ENCODE results near the gene ANKRD52.
A peak's percentile ranks its signal among the peaks of the same experiment; 100 is the strongest.

The ANKRD52 gene

GRCh38 chr12:56256326-56256960 is 1.7 kb downstream of the ANKRD52 start:
- H3K27ac ChIP-seq (ENCODE audit: low read length), result no peak overlapping the region
- H3K36me3 ChIP-seq (ENCODE audit: insufficient read depth, low read depth, low read length), result peaks cover 45% of the 10 kb centered on the region
- H3K27me3 ChIP-seq (ENCODE audit: insufficient read depth, low read length), result no peaks in the 10 kb centered on the region
- H3K9ac ChIP-seq (ENCODE audit: low read depth, low read length), result 0 out of 2 replicates have a peak overlapping the region, but pooled peaks have one; percentile 79
- H3K9me3 ChIP-seq (ENCODE audit: insufficient read depth, low read depth, low read length), result no peaks in the 10 kb centered on the region
- peak overlapping the region; percentile 95 for H3K4me3 ChIP-seq (ENCODE audit: low read length)
- peaks cover 16% of the 10 kb centered on the region for H3K4me1 ChIP-seq (ENCODE audit: insufficient read depth, low read length)

- peaks cover 16% of the 10 kb centered on the region for H3K4me1 ChIP-seq (ENCODE audit: insufficient read depth, low read length)
- H3K36me3 ChIP-seq (ENCODE audit: insufficient read depth, low read depth, low read length), result peaks cover 49% of the 10 kb centered on the region
- no peak overlapping the region for H3K9ac ChIP-seq (ENCODE audit: low read depth, low read length)
- H3K9me3 ChIP-seq (ENCODE audit: insufficient read depth, low read depth, low read length), result no peaks in the 10 kb centered on the region
- no peak overlapping the region for H3K4me3 ChIP-seq (ENCODE audit: low read length)
- no peak overlapping the region for H3K27ac ChIP-seq (ENCODE audit: low read length)
- H3K27me3 ChIP-seq (ENCODE audit: insufficient read depth, low read length), result no peaks in the 10 kb centered on the region
These were observed 2.5 kb downstream of the ANKRD52 start for GRCh38 chr12:56255671-56256070.

GRCh38 chr12:56253091-56253490 is 5.1 kb downstream of the ANKRD52 start:
- H3K36me3 ChIP-seq (ENCODE audit: insufficient read depth, low read depth, low read length), result peaks cover 67% of the 10 kb centered on the region
- no peak overlapping the region for H3K9ac ChIP-seq (ENCODE audit: low read depth, low read length)

GRCh38 chr12:56252649-56253048 is 5.5 kb downstream of the ANKRD52 start:
- Histone ChIP-seq H3K27me3 (ENCODE audit: insufficient read depth, low read length) (no peaks in the 10 kb centered on the region), H3K9me3 (ENCODE audit: insufficient read depth, low read depth, low read length) (no peaks in the 10 kb centered on the region), H3K27ac (ENCODE audit: low read length) (no peak overlapping the region), H3K36me3 (ENCODE audit: insufficient read depth, low read depth, low read length) (peaks cover 72% of the 10 kb centered on the region), H3K4me1 (ENCODE audit: insufficient read depth, low read length) (peaks cover 13% of the 10 kb centered on the region), H3K9ac (ENCODE audit: low read depth, low read length) (no peak overlapping the region), H3K4me3 (ENCODE audit: low read length) (no peak overlapping the region)

More at GRCh38 chr12:56253091-56253490, 5.1 kb downstream of the ANKRD52 start:
- H3K4me3 ChIP-seq (ENCODE audit: low read length), result no peak overlapping the region
- H3K4me1 ChIP-seq (ENCODE audit: insufficient read depth, low read length), result peaks cover 13% of the 10 kb centered on the region
- no peak overlapping the region for H3K27ac ChIP-seq (ENCODE audit: low read length)
- H3K27me3 ChIP-seq (ENCODE audit: insufficient read depth, low read length), result no peaks in the 10 kb centered on the region
- H3K9me3 ChIP-seq (ENCODE audit: insufficient read depth, low read depth, low read length), result no peaks in the 10 kb centered on the region

- Histone ChIP-seq H3K27ac (ENCODE audit: low read length) (no peak overlapping the region), H3K9me3 (ENCODE audit: insufficient read depth, low read depth, low read length) (no peaks in the 10 kb centered on the region), H3K4me1 (ENCODE audit: insufficient read depth, low read length) (no peaks in the 10 kb centered on the region), H3K36me3 (ENCODE audit: insufficient read depth, low read depth, low read length) (peaks cover 82% of the 10 kb centered on the region), H3K27me3 (ENCODE audit: insufficient read depth, low read length) (no peaks in the 10 kb centered on the region), H3K9ac (ENCODE audit: low read depth, low read length) (no peak overlapping the region), H3K4me3 (ENCODE audit: low read length) (no peak overlapping the region)
These were observed 9.5 kb downstream of the ANKRD52 start for GRCh38 chr12:56248711-56249110.

- Histone ChIP-seq H3K36me3 (ENCODE audit: insufficient read depth, low read depth, low read length) (peaks cover 82% of the 10 kb centered on the region), H3K9ac (ENCODE audit: low read depth, low read length) (no peak overlapping the region), H3K27ac (ENCODE audit: low read length) (no peak overlapping the region)
These were observed 10.3 kb downstream of the ANKRD52 start for GRCh38 chr12:56247923-56248322.

GRCh38 chr12:56244494-56244893 is 13.7 kb downstream of the ANKRD52 start:
- H3K36me3 ChIP-seq (ENCODE audit: insufficient read depth, low read depth, low read length), result peaks cover 92% of the 10 kb centered on the region

More at GRCh38 chr12:56247923-56248322, 10.3 kb downstream of the ANKRD52 start:
- Histone ChIP-seq H3K27me3 (ENCODE audit: insufficient read depth, low read length) (no peaks in the 10 kb centered on the region), H3K4me1 (ENCODE audit: insufficient read depth, low read length) (no peaks in the 10 kb centered on the region), H3K9me3 (ENCODE audit: insufficient read depth, low read depth, low read length) (no peaks in the 10 kb centered on the region), H3K4me3 (ENCODE audit: low read length) (no peak overlapping the region)

GRCh38 chr12:56243731-56244181 is 14.4 kb downstream of the ANKRD52 start:
- Histone ChIP-seq H3K4me3 (ENCODE audit: low read length) (no peak overlapping the region), H3K27me3 (ENCODE audit: insufficient read depth, low read length) (no peaks in the 10 kb centered on the region), H3K9me3 (ENCODE audit: insufficient read depth, low read depth, low read length) (no peaks in the 10 kb centered on the region), H3K27ac (ENCODE audit: low read length) (no peak overlapping the region), H3K9ac (ENCODE audit: low read depth, low read length) (no peak overlapping the region), H3K4me1 (ENCODE audit: insufficient read depth, low read length) (no peaks in the 10 kb centered on the region), H3K36me3 (ENCODE audit: insufficient read depth, low read depth, low read length) (peaks cover 90% of the 10 kb centered on the region)

More at GRCh38 chr12:56244494-56244893, 13.7 kb downstream of the ANKRD52 start:
- Histone ChIP-seq H3K9me3 (ENCODE audit: insufficient read depth, low read depth, low read length) (no peaks in the 10 kb centered on the region), H3K4me3 (ENCODE audit: low read length) (no peak overlapping the region), H3K27ac (ENCODE audit: low read length) (no peak overlapping the region), H3K27me3 (ENCODE audit: insufficient read depth, low read length) (no peaks in the 10 kb centered on the region), H3K4me1 (ENCODE audit: insufficient read depth, low read length) (no peaks in the 10 kb centered on the region), H3K9ac (ENCODE audit: low read depth, low read length) (no peak overlapping the region)

- peaks cover 82% of the 10 kb centered on the region for H3K36me3 ChIP-seq (ENCODE audit: insufficient read depth, low read depth, low read length)
- no peak overlapping the region for H3K4me3 ChIP-seq (ENCODE audit: low read length)
- H3K27me3 ChIP-seq (ENCODE audit: insufficient read depth, low read length), result no peaks in the 10 kb centered on the region
- no peaks in the 10 kb centered on the region for H3K4me1 ChIP-seq (ENCODE audit: insufficient read depth, low read length)
- no peak overlapping the region for H3K27ac ChIP-seq (ENCODE audit: low read length)
- no peaks in the 10 kb centered on the region for H3K9me3 ChIP-seq (ENCODE audit: insufficient read depth, low read depth, low read length)
- no peak overlapping the region for H3K9ac ChIP-seq (ENCODE audit: low read depth, low read length)
These were observed 15.2 kb downstream of the ANKRD52 start for GRCh38 chr12:56242986-56243385.

GRCh38 chr12:56241424-56242303 is 16.5 kb downstream of the ANKRD52 start:
- Histone ChIP-seq H3K27me3 (ENCODE audit: insufficient read depth, low read length) (no peaks in the 10 kb centered on the region), H3K9me3 (ENCODE audit: insufficient read depth, low read depth, low read length) (no peaks in the 10 kb centered on the region), H3K4me3 (ENCODE audit: low read length) (no peak overlapping the region), H3K27ac (ENCODE audit: low read length) (no peak overlapping the region), H3K9ac (ENCODE audit: low read depth, low read length) (no peak overlapping the region), H3K36me3 (ENCODE audit: insufficient read depth, low read depth, low read length) (peaks cover 70% of the 10 kb centered on the region), H3K4me1 (ENCODE audit: insufficient read depth, low read length) (no peaks in the 10 kb centered on the region)

GRCh38 chr12:56237552-56237951 is 20.6 kb downstream of the ANKRD52 start:
- no peaks in the 10 kb centered on the region for H3K9me3 ChIP-seq (ENCODE audit: insufficient read depth, low read depth, low read length)
- peaks cover 38% of the 10 kb centered on the region for H3K36me3 ChIP-seq (ENCODE audit: insufficient read depth, low read depth, low read length)
- H3K9ac ChIP-seq (ENCODE audit: low read depth, low read length), result no peak overlapping the region
- no peaks in the 10 kb centered on the region for H3K4me1 ChIP-seq (ENCODE audit: insufficient read depth, low read length)
- no peak overlapping the region for H3K27ac ChIP-seq (ENCODE audit: low read length)
- H3K4me3 ChIP-seq (ENCODE audit: low read length), result no peak overlapping the region
- no peaks in the 10 kb centered on the region for H3K27me3 ChIP-seq (ENCODE audit: insufficient read depth, low read length)

GRCh38 chr12:56236985-56237384 is 21.2 kb downstream of the ANKRD52 start:
- Histone ChIP-seq H3K27ac (ENCODE audit: low read length) (no peak overlapping the region), H3K36me3 (ENCODE audit: insufficient read depth, low read depth, low read length) (peaks cover 33% of the 10 kb centered on the region), H3K9me3 (ENCODE audit: insufficient read depth, low read depth, low read length) (no peaks in the 10 kb centered on the region), H3K4me1 (ENCODE audit: insufficient read depth, low read length) (no peaks in the 10 kb centered on the region), H3K4me3 (ENCODE audit: low read length) (no peak overlapping the region), H3K9ac (ENCODE audit: low read depth, low read length) (no peak overlapping the region), H3K27me3 (ENCODE audit: insufficient read depth, low read length) (no peaks in the 10 kb centered on the region)
